Stimulated activated CD8-positive, alpha-beta memory T cell treated with anti-CD3 and anti-CD28 coated beads, Interleukin-4, amount 100 ng/mL, for 24 hours (primary cell): ENCODE results near the gene R3HDM1.
"Not testable (repeated sequence)": the region's sequence is repeated elsewhere in the genome, so short reads cannot be mapped to it uniquely, and the experiment has no call there.

ENCODE experiments used
- DNase-seq: peaks from one replicate; pipeline ENCODE4 v3.0.0-alpha.2; 2020; ENCODE audit warnings: low read depth

R3HDM1 gene

DNA sequence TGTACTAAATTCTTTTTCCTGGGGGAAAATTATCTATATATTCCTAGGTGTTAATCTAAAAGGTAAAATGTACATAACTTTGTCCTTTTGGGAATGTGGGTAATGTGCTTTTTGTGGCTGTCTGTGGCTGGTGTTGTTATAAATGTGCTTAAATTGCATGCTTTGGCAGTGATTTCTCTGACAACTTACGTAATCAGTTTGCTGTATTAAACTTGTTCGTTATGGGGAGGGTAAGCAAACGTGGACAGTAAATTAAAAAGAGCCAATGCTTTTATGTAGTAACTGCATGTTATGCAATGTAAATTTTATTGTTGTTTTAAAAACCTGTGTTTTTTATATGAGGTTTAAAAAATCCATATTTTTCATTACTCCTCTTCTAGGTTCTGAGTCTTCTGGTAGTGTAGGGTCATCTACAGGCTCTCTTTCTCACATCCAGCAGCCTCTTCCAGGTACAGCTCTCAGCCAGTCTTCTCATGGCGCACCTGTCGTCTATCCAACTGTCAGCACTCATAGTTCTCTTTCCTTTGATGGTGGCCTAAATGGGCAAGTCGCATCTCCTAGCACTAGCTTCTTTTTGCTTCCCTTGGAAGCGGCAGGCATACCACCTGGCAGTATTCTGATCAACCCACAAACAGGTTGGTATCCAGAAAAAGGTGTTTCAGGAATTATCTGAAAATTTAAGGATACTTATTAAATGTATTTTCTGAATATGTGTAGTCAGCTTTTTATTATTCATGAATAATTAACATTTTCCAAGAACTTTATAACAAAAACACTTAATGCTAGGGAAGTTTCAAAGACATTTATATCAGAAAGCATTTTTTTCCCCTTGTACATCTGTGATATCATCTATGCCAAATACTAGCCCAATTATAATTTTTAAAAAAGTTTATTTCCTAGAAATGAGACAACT lies 110.1 kb downstream of the R3HDM1 start:
- no peak for DNase-seq

DNA sequence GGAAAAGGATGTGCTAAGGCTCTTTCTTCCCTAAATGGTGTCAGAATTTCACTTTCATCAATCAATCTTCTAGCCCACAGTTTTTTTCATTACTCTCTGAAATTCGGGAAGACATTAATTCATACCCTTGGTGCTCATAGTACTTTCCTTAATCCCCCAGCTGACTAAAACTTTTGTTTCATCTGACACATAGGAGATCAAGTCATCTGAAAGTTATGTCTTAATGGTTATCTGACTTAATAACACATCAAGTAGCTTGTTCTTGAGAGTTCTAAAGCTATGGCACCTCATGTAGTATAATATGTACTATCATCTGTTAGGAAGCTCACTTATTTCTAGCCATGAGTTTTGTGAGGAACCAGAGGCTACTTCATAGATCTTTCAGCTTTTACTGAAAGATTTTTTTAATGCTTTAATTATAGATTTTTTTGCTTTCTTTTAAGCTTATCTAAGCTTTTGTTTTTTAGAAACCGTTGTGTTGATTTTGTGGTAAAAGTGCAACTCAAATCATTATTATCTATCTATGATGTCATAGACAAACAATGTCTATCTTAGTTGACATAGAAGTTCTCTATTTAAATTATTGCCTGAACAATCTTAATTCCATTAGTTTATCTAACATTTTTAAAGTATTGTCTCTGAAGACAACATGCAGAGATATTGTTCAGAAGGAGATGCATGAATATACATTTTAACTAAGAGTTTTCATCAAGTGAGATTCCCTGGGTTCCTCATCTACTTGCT lies 116.7 kb downstream of the R3HDM1 start:
- DNase-seq, result no peak

DNA sequence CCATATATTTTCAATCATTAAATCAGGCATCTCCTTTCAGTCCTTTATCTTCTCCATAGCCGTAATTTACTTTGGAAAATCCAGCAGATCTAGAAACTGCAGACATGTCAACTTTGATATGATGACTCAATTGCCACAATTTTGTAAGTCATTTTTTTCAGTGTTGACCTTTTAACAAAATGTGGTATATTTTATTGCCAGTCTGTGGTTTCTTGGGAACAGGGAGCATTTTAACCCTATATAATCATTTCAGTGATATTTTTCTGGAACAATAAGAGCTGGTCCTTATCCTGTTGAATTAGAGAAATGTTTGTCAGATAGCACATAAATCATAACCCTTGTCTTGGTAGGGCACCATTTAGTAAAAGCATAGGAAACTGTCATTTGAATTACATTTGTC lies 119.4 kb downstream of the R3HDM1 start:
- DNase-seq, result no peak

DNA sequence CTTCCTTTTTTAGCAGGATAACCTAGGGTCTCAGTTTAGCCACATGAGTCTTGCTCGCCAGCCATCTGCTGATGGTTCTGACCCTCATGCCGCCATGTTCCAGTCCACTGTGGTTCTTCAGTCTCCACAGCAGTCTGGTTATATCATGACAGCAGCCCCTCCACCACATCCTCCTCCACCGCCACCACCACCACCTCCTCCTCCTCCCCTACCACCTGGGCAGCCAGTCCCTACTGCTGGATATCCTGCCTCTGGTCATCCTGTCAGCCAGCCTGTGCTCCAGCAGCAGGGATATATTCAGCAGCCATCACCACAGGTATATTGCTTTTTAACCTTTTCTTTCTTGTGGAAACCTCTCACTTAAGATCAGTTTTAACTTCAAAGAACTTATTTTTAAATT lies 120.4 kb downstream of the R3HDM1 start:
- DNase-seq, result no peak

DNA sequence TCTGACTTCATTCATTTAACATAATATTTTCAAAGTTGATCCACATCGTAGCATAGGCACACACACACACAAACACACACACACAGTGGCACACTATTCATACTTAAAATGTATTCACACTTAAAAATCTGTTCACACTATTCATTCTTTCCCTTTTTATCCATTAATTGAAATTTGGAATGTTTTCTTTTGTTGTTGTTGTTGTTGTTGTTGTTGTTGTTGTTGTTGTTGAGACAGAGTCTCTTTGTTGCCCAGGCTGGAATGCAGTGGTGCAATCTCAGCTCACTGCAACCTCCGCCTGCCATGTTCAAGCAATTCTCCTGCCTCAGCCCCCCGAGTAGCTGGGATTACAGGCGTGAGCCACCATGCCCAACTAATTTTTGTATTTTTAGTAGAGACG lies 123.0 kb downstream of the R3HDM1 start:
- not testable (repeated sequence) for DNase-seq

DNA sequence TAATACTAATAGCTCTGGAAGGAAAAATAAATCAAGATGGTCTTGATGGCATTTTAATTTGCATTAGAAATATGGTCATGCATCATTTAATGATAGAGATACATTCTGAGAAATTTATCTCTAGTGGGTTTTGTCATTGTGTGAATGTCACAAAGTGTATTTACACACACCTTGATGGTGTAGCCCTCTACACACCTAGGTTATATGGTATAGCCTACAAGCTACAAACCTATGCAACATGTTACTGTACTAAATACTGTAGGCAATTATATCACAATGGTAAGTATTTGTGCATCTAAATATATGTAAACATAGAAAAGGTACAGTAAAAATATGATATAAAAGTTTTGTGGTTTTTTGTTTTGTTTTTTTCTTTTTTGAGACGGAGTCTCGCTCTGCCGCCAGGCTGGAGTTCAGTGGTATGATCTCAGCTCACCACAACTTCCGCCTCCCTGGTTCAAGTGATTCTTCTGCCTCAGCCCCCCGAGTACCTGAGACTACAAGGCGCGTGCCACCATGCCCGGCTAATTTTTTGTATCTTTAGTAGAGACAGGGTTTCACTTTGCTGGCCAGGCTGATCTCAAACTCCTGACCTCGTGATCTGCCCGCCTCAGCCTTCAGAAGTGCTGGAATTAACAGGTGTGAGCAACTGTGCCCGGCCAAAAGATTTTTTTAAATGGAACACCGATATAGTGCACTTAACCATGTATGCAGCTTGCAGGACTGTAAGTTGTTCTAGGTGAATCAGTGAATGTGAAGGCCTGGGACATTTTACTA lies 126.7 kb downstream of the R3HDM1 start:
- peak; percentile 26 for DNase-seq

DNA sequence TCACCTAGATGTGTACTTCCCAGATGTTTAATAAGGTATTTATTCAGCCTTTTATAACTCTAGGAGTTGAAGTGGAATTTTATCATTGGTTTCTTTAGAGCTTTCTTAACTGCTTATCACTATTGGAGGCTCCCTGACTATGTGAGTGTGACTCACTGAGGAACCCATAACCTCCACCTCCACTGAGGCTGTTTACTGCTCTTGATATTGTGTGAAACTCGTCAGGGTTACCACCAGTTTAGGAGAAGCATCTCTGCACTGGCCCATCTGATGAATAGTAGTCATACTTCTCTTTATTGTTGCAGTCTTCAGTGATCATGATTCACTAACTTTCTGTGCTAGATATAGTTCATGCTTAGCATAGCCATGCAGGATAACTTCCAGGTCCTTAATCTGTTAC lies 130.8 kb downstream of the R3HDM1 start:
- no peak for DNase-seq

DNA sequence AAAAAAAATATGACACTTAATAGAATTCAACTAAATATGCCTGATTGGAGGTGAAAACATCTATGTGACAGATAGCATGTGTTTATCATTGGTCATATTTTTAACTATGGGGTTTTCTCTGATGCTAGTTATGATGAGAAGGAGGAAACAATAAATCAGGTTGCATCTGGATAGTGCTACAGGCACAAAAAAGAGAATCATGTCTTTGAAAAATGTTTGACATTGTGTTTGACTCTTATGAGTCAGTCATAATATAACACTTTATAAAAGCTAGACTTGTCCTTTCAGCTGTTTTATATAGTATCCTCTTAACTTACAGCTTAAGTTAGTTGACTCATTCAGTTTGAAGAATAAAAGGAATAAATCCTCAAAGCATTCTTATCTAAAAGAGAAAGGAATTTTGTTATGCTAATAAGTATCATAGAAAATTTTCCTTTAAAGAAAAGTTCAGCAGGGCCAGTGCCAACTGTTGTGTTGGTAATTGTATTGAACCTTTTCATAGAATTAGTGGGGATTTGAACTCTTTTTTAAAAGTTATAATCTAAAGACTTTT lies 131.9 kb downstream of the R3HDM1 start:
- DNase-seq, result no peak

DNA sequence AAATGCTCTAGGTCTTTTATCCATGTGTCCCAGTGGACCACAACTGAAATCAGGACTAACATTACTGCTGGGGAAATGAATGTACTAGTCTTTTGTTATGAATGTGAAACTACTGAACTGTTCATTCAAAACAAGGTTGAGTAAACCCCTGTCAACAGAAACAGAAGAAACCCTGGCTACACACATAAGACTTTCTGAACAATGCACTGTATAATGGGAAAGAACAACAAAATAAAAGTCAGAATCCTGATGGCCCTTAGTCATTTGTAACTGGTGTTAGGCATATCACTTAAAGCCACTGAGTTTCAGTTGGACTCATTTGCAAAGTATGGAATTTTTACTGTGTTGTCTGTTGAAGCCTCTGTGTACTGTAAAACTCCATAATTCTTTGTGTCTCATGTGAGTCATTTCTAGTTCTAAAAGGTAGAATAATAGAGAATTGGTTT lies 133.4 kb downstream of the R3HDM1 start:
- no peak for DNase-seq

DNA sequence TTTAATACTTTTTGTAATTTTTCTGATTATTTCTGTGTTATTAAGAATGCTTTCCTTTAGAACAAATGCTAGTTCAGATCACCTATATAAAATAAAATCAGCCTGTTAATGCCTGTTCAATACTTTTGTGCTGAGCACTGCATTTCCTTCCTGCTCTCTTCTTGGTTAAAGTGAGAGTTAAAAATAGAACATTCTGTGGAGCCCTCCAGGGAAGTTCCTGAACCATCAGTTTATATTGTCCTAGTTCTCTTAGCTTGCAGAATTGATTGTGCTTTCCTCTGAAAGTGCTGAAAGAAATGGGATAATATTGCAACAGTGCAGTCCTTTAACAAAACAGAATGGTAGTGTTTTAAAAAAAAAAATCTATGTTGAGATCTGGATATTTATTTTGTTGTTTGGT lies 135.8 kb downstream of the R3HDM1 start:
- no peak for DNase-seq

DNA sequence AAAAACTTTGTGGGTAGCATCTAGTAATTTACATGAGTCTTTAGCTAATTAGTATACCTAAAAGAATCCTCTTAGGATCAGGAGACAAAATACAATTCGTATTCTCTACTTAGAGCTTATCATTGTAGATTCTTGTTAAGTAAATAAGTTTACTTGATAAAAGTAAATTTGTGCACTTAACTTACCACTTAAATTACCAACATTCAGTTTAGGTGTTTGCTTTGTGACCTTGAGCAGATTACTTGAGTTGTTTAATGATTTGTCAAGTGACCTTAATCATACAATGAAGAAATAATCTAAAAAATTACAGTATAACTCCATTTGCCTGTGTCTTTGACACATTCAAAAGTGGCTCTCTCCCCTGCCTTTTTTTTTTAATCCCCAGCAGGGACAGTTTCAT lies 143.2 kb downstream of the R3HDM1 start:
- no peak for DNase-seq

DNA sequence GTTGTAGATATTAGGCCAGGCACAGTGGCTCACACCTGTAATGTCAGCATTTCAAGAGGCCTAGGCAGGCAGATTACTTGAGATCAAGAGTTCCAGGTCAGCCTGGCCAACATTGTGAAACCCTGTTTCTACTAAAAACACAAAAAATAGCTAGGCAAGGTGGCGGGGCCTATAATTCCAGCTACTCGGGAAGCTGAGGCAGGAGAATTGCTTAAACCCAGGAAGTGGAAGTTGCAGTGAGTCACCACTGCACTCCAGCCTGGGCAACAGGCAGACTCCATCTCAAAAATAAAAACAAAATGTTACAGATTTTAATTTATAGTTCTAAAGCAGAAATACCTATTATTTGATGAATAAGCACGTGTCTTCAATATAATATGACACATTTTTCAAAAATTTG lies 144.7 kb downstream of the R3HDM1 start:
- DNase-seq, result no peak

DNA sequence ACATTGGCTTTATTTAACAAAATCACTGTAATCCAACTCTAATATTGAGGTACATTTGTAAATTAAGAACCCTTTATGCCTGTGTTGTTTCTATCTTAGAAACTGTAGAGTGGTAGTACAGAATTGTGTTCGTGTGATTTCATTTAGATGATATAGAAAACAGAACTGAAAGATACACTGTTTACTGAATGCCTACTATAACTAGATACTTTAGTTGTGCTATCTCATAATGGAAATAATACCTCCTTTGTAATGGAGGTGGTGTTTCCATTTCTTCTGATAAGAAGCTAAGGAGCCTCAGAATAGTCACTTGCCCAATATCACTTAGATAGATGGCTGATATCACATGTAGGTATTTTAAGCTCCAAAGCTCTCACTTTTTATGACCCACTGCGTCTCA lies 147.8 kb downstream of the R3HDM1 start:
- no peak for DNase-seq

DNA sequence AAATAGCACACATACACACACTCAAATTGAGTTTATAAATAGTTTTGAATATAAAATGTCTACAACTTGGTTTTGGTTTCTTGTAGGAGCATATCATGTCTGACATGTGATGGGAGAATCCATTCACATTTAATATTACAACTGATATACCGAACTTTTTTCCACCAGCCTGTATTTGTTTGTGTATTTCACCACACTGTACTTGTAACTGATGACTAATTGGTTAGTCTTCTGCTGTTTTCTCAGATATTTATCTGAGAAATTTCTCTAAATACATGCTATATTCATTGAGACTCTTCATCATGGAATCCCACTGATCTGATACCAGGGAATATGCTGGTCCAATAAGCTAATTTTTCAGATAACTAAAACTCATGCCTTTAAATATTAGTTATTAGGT lies 154.1 kb downstream of the R3HDM1 start:
- no peak for DNase-seq

DNA sequence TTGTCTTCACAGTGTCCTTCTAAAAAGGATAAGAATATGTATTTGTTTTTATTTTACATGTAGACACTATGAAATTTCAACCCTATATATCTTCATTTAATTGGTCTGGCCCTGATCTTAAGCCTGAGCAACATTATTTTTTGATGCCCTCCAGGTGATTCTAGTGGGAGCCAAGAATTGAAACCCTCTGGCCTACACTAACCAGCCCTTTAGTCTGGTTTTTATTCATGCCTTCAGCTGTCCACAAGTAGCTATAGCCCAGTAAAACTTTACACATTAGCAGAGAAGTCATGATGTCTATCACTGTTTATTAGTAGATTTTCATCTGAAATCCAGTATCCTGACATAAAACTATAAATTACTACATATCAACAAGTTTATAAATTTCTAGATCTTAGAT lies 157.7 kb downstream of the R3HDM1 start:
- DNase-seq, result no peak

DNA sequence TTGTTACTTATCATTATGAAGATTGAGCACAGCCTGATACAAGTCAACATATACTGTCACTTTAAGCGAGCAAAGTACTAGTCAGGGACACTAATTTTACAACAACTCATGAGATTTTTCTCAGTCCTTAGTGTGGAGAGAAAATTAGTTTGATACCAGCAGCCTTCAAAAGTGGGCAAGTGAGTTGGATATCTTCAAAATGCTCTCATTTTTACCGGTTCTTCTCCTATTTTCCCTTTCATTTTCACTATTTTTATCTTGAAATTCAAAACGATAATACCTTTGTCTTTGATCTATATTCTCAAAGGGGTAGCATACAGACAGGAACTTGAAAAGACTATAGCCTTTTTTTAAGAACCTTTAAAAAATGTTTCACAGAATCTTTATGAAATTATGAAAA lies 158.4 kb downstream of the R3HDM1 start:
- DNase-seq, result no peak

DNA sequence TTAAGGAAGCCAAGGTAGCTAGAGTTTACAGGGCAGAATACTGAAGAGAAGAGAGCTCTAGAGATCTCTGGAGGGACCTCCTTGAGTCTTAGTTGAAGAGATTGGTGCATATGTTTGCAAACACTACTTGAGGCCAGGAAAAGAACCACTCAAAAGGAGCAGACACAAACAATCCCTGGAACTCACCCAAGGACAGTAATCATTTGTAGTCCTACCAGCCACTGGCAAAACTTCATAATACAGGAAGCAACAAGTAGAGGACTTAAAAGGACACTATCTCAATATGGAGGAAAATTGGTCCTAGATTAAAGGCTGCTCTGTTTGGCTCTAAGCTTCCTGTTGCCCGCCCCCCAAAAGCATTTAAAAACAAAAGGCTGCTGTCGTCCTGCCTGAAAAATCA lies 163.4 kb downstream of the R3HDM1 start:
- no peak for DNase-seq

DNA sequence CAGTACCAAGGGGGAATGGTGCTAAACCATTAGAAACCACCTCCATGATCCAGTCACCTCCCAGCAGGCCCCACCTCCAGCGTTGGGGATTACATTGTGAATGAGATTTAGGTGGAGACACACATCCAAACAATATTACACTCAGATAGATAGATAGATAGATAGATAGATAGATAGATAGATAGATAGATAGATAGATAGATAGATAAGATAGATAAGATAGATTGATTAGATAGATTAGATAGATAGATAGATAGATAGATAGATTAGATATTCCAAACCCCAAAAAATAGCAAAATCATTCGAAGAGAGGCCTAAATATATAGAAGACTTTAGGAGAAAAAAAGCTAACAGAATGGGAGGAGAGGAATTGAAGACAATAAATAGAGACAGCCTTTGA lies 167.6 kb downstream of the R3HDM1 start:
- no peak for DNase-seq

DNA sequence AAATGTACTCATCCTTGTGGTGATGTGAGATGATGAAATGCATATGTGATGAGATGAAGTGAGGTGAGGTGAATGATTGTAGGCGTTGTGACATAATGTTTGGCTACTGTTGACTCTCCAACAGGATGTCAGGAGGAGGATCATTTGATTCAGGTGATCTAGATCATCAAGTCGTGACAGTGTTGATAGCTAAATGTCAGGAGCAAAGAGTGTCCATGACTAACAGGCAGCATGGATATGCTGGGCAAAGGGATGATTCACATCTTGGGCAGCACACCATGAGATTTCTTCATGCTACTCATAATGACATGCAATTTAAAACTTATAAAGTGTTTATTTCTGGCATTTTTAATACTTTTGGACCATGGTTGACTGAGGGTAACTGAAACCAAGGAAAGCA lies 170.2 kb downstream of the R3HDM1 start:
- no peak for DNase-seq

DNA sequence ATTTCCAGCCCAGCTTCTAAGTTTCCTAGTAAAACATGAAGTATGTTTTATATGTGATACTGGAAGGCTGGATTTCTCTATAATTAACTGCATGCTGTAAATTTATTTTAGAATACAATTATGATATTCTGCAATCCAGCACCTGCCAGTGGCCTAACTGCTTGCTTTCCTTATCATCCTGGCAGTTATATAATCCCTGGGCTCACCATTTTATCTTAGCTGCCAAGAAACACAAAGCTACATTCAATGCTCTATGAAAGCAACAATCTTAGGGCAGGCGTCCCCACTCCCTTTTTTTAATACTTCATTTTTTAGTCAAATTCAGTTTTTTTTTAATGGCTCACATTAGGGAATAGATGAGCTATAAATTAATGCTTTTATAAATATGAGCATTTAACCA lies 172.0 kb downstream of the R3HDM1 start:
- DNase-seq, result no peak

DNA sequence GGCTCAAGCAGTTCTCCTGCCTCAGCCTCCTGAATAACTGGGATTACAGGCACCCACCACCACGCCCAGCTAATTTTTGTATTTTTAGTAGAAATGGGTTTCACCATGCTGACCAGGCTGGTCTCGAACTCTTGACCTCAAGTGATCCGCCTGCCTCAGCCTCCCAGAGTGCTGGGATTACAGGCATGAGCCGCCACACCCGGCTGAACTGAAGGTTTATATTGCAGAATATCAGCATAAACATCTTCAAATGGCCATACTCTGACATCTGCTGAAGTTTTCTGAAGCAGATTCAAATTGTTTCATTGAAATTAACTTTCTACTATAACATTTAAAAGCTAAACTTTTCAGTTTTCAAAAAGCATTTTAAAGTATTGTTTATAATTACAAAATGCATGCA lies 172.8 kb downstream of the R3HDM1 start:
- DNase-seq, result not testable (repeated sequence)

DNA sequence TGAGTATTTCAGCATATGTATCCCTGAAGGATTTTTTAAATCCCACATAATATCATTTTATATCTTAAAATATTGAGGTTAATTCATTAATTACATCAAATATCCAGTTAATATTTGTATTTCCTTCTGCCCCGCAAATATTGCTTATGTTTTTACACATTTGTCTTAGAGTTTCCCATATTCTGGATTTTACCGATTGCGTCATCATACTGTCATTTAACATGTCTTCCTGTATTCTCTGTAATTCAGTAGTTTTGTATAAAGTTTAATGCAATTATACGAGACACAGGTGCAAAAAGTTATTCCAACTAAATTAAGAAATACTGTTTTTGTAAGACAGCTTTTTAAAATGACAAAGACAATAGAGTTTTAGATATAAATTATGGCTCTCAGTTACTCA lies 176.9 kb downstream of the R3HDM1 start:
- DNase-seq, result no peak
